ENCODE data around the gene ARHGAP42.

- no peak for TF ChIP-seq POLR2A (IDR thresholded peaks at IDR 0.05)
- no peak for TF ChIP-seq CTCF (IDR thresholded peaks at IDR 0.05)
Measured at GRCh38 chr11:101003468-101003867, 316.4 kb downstream of the ARHGAP42 start.

Measured in testis (tissue), 2 donors.